ENCODE measurements around the gene SMOC2. TPM values are rescaled to one million over a fixed set of nuclear protein-coding genes. Genes with fewer than 3 reads are reported as not detected.

Gene SMOC2
- polyA plus RNA-seq, 2 of the 4 experiments (the other 2 are of a cell fraction) = not detected

GRCh38 chr6:168684471-168684870, 243.5 kb downstream of the SMOC2 start:
- DNase-seq (ENCODE audit: low read depth in 1 of 2, low spot score in 1 of 2) (no peak), ATAC-seq (no peak), FAIRE-seq (no peak)
- no peak overlapping the region for H3K4me2 ChIP-seq
- TF ChIP-seq BHLHE40 (IDR thresholded peaks at IDR 0.05; ENCODE audit: low read depth, low read length) = no peak
- no peak for TF ChIP-seq FOXS1 (CRISPR knock-in tag; IDR thresholded peaks at IDR 0.05)
- TF ChIP-seq MAFK (IDR thresholded peaks at IDR 0.05; ENCODE audit: partially characterized antibody) = no peak
- 9% methylated on average over 5 of the region's 8 CpGs for WGBS (ENCODE audit: missing lambda C conversion rate)
- H3K27ac ChIP-seq = no peak overlapping the region
- H3K4me3 ChIP-seq = no peak overlapping the region
- CTCF ChIA-PET = no interaction called here
- no peaks in the 10 kb centered on the region for H3K9me3 ChIP-seq
- no peaks in the 10 kb centered on the region for H3K4me1 ChIP-seq
- POLR2A ChIA-PET = no interaction called here

GRCh38 chr6:168684906-168685305, 243.9 kb downstream of the SMOC2 start:
- no peaks in the 10 kb centered on the region for H3K9me3 ChIP-seq
- no peak for FAIRE-seq
- POLR2A ChIA-PET = no interaction called here
- no peak for TF ChIP-seq NPAS2 (CRISPR knock-in tag; IDR thresholded peaks at IDR 0.05; ENCODE audit: borderline replicate concordance)
- TF ChIP-seq RNF2 (IDR thresholded peaks at IDR 0.05; ENCODE audit: borderline replicate concordance, low read depth) = no peak
- TF ChIP-seq FOXS1 (CRISPR knock-in tag; IDR thresholded peaks at IDR 0.05) = no peak
- no peak for TF ChIP-seq ELK1 (IDR thresholded peaks at IDR 0.05; ENCODE audit: low read depth, low read length)
- TF ChIP-seq USF2 (IDR thresholded peaks at IDR 0.05) = no peak
- TF ChIP-seq HMGXB4 (CRISPR knock-in tag; IDR thresholded peaks at IDR 0.05; ENCODE audit: borderline replicate concordance) = no peak
- DNase-seq (ENCODE audit: low read depth in 1 of 2, low spot score in 1 of 2) = no peak
- no peak overlapping the region for H3K27ac ChIP-seq
- no peak for ATAC-seq
- H3K4me1 ChIP-seq = no peaks in the 10 kb centered on the region
- CTCF ChIA-PET = no interaction called here
- no peak overlapping the region for H3K4me2 ChIP-seq
- WGBS (ENCODE audit: missing lambda C conversion rate) = 29% methylated on average over 3 of the region's 8 CpGs
- no peak overlapping the region for H3K4me3 ChIP-seq

- ChIA-PET POLR2A (no interaction called here), CTCF (no interaction called here)
- DNase-seq (ENCODE audit: low read depth in 1 of 2, low spot score in 1 of 2) (no peak), FAIRE-seq (no peak), ATAC-seq (no peak)
- Histone ChIP-seq H3K4me2 (no peak overlapping the region), H3K4me3 (no peak overlapping the region), H3K9me3 (no peaks in the 10 kb centered on the region), H3K27ac (no peak overlapping the region), H3K4me1 (no peaks in the 10 kb centered on the region)
- 43% methylated on average over 15 of the region's 25 CpGs for WGBS (ENCODE audit: missing lambda C conversion rate)
- TF ChIP-seq MAX (IDR thresholded peaks at IDR 0.05) = no peak
- TF ChIP-seq ZC3H11A (IDR thresholded peaks at IDR 0.05) = no peak
- no peak for TF ChIP-seq CBX8 (IDR thresholded peaks at IDR 0.05)
- no peak for TF ChIP-seq MYC (IDR thresholded peaks at IDR 0.05; ENCODE audit: borderline replicate concordance, low read length)
- TF ChIP-seq CHD4 (IDR thresholded peaks at IDR 0.05; ENCODE audit: borderline replicate concordance) = no peak
- TF ChIP-seq POLR2A (IDR thresholded peaks at IDR 0.05; ENCODE audit: low read length) = no peak
- no peak for TF ChIP-seq CHD2 (IDR thresholded peaks at IDR 0.05; ENCODE audit: low read length, partially characterized antibody)
- no peak for TF ChIP-seq CTCF (IDR thresholded peaks at IDR 0.05)
- TF ChIP-seq MAFK (IDR thresholded peaks at IDR 0.05; ENCODE audit: partially characterized antibody) = no peak
- no peak for TF ChIP-seq ELK1 (IDR thresholded peaks at IDR 0.05; ENCODE audit: low read depth, low read length)
- TF ChIP-seq E2F6 (IDR thresholded peaks at IDR 0.05; ENCODE audit: borderline replicate concordance, low read depth) = no peak
- TF ChIP-seq REST (IDR thresholded peaks at IDR 0.05) = no peak
- TF ChIP-seq MAZ (IDR thresholded peaks at IDR 0.05; ENCODE audit: borderline replicate concordance, low read depth, low read length) = no peak
- no peak for TF ChIP-seq HDAC2 (IDR thresholded peaks at IDR 0.05)
- no peak for TF ChIP-seq EP300 (IDR thresholded peaks at IDR 0.05)
- TF ChIP-seq NPAS2 (CRISPR knock-in tag; IDR thresholded peaks at IDR 0.05; ENCODE audit: borderline replicate concordance) = no peak
Observed at GRCh38 chr6:168686029-168686738, 245.2 kb downstream of the SMOC2 start.

All from A549 (cell line).